GM12801 (cell line): ENCODE data around the gene ACAP1.

Experiments
- TF ChIP-seq, protein P1 (sequence below): IDR thresholded peaks from one replicate; pipeline ENCODE4 v1.5.1; 2011; ENCODE audit warnings: control low read depth; ENCODE audit not compliant: insufficient read length; ENCODE audit errors: extremely low read depth

ACAP1 gene

DNA sequence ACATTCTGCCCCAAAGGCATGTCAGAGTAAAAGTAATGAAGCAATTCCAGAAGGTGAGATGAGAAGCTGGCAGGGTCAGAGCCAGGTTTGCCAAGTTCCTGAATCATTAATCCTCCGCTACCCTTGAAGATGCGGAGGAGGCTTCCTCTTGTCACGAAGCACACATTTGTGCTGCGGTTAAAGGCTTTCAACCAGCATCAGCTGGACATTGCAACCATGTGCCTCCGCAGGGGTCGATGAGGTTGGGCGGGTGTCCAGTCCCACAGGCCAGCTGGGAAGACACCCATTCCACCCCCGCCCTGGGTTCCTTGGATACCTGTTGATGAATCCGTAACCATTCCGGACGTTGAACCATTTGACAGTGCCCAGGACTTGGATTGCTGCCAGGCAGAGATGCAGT is 43.2 kb upstream of the ACAP1 start:
- TF ChIP-seq, protein P1, sequence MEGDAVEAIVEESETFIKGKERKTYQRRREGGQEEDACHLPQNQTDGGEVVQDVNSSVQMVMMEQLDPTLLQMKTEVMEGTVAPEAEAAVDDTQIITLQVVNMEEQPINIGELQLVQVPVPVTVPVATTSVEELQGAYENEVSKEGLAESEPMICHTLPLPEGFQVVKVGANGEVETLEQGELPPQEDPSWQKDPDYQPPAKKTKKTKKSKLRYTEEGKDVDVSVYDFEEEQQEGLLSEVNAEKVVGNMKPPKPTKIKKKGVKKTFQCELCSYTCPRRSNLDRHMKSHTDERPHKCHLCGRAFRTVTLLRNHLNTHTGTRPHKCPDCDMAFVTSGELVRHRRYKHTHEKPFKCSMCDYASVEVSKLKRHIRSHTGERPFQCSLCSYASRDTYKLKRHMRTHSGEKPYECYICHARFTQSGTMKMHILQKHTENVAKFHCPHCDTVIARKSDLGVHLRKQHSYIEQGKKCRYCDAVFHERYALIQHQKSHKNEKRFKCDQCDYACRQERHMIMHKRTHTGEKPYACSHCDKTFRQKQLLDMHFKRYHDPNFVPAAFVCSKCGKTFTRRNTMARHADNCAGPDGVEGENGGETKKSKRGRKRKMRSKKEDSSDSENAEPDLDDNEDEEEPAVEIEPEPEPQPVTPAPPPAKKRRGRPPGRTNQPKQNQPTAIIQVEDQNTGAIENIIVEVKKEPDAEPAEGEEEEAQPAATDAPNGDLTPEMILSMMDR = no peak

DNA sequence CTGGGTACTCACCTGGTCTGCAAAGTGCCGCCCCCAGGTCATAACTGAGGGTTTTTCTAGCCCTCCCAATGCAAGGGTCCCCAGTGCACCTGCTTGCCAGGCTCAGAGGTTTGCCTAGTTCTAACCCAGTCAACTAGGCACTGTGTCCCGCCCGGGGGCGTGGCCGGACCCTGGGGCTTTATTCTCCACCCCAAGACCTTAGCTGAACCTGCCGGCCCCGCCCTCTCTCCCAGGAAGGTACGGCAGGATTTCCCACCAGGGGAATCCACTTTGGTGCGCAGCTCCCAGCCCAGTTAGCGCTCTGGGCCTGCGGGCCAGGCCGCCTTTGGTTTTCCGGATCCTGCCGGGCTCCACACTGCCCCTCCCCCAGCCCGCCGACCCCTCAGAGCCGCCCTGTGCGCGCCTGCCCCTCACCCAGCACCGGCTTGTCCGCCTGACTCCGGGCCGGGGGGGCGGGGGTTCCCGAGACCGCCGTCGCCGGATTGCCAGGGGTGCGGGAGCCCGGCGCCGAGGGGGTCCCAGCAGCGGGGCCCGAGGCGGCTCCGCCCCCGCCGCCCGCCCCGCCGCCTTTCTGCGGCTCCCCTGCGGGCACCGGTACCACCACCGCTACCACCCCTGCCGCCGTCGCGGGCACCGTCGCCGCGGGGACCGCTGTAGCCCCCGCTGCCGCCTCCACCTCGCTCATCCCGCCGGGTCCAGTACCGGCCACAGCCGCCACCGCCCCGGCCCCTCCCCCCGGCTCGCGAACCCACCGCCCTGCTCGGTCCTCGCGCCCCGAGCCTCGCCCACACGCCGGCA is 42.3 kb upstream of the ACAP1 start:
- TF ChIP-seq, protein P1 = no peak

DNA sequence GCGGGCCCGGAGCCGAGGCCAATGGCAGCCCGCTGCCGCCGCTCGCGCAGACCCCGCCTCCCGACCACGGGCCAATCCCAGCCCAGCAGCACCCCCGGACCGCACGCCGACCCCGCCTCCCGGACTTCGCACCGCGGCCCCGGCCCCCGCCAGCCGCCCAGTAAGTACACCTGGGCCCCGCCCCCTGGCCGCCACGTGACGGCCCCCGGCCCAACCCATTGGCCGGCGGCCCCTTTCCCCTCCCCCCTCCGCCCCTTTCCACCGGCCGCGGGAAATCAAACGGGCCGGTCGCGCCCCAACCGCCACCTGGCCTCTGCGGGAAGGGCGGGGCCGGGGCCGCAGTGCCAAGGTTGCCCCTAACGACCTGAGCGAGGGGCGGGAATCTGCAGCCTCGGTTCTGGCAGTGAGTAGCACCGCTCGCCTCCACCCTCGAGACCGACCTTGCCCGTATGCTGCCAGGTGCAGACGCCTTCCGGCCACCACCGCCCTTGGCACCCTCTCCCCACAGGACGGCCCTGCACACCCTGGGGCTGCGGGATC is 41.6 kb upstream of the ACAP1 start, which contains the start of gene YBX2:
TSS of gene YBX2 (minus strand) at position 26 of the 540 bp plus-strand sequence. CDS start 139 bp downstream, outside the sequence.
- TF ChIP-seq, protein P1 = no peak

DNA sequence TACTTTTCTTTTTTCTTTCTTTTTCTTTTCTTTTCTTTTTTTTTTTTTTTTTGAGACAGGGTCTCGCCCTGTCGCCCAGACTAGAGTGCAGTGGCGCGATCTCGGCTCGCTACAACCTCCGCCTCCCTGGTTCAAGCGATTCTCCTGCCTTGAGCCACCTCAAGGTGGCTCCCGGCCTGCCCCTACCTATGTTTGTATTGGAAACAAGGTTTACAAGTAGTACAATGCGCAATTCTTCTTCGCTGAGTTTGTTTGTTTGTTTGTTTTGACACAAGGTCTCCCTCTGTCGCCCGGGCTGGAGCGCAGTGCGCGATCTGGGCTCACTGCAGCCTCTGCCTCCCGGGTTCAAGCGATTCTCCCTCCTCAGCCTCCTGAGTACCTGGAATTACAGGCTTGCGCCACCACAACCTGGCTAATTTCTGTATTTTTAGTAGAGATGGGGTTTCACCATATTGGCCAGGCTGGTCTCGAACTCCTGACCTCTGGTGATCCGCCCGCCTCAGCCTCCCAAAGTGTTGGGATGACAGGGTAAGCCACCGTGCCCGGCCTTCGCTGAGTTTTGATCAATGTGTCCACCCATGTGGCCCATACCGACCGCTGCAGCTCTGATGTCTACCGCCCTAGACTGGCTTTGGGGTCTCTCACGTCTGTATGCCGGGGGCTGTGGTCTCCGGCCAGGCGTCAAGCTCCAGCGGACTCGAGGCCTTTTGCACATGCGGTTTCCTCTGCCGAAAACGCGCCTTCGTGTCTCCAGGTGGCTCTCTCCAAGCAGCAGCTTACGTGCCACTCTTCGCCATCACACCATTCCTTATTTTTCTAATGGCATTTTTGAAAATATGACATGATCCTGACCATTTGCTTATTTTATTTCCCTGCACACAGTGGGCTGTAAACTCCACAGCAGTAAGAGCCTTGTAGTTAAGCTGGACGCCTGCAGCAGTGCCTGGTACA is 40.8 kb upstream of the ACAP1 start:
- TF ChIP-seq, protein P1 = no peak

DNA sequence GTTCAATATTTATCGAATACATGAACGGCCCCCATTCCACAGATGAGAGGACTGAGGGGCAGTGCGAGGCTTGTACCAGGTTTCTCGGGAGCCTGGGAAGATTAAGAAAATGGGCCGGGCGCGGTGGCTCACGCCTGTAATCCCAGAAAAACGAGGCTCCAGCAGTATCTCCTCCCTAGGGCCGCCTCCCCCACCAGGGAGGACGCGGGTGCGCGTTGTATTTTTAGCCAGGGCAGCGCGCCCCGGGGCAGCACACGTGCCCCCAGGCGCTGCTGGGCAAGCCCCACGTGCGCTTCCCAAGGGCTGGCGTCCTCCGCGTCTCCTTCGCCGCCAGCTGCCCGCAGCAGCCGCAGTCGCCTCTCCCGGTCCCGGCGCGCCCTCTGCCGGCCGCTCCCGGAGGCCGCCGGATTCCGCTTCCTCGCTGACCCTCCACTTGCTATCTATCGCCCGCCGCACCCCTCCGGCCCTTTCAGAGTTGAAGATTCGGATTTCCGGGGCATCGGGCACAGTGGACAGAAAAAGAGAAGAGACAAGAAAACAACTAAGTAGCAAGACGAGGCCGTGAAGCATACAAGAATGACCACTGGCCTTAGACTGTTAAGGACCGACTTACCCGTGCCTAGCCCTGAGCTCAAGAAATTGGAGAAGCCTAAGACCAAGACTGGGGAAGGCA is 40.0 kb upstream of the ACAP1 start:
- TF ChIP-seq, protein P1 = no peak

DNA sequence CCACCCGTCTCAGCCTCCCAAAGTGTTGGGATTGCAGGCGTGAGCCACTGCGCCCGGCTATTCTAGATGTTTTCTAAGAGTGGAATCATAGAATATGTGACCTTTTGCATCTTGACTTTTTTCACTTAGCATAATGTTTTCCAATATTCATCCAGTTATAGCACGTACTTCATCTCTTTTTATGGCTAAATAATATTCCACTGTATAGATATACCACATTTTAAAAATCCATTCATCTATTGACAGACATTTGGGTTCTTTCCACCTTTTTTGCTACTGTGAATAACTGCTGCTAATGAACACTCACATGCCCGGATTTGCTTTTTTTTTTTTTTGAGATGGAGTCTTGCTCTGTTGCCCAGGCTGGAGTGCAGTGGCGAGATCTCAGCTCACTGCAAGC is 32.1 kb upstream of the ACAP1 start:
- TF ChIP-seq, protein P1 = no peak
